ENCODE data around the gene GRN.

DNA sequence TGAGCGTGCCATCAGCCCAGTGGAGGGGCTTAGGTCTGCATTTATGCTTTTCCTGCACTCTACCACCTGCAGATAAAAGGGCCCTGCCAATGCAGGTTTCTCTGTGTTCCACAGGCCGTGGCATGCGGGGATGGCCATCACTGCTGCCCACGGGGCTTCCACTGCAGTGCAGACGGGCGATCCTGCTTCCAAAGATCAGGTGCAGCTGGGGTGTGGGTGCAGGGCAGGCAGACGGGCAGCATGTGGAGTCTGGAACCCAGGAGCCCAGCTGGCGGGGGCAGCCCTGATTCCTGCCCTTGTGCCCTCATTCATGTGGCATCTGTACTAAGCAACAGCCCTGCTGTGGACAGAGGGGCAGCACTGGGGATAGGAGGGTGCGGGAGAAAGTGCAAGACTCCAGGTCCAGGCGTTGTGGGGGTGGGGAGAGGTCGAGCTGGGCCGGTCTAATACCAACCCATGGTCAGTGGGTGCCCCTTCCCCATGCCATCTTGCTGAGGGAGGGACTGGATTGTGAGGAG lies 4.5 kb downstream of the GRN start:
- TF ChIP-seq, protein P1, sequence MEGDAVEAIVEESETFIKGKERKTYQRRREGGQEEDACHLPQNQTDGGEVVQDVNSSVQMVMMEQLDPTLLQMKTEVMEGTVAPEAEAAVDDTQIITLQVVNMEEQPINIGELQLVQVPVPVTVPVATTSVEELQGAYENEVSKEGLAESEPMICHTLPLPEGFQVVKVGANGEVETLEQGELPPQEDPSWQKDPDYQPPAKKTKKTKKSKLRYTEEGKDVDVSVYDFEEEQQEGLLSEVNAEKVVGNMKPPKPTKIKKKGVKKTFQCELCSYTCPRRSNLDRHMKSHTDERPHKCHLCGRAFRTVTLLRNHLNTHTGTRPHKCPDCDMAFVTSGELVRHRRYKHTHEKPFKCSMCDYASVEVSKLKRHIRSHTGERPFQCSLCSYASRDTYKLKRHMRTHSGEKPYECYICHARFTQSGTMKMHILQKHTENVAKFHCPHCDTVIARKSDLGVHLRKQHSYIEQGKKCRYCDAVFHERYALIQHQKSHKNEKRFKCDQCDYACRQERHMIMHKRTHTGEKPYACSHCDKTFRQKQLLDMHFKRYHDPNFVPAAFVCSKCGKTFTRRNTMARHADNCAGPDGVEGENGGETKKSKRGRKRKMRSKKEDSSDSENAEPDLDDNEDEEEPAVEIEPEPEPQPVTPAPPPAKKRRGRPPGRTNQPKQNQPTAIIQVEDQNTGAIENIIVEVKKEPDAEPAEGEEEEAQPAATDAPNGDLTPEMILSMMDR (conservative IDR thresholded peaks at IDR 0.05; ENCODE audit: low read depth, low read length): no peak
- TF ChIP-seq EZH2 (IDR thresholded peaks at IDR 0.05; ENCODE audit: low read length, unreplicated experiment) (no peak), EZH2phosphoT487 (IDR thresholded peaks at IDR 0.05; ENCODE audit: borderline replicate concordance, low read length) (no peak)
